ENCODE results near the gene FBRS. TPM values are rescaled to one million over a fixed set of nuclear protein-coding genes. Genes with fewer than 3 reads are reported as not detected.
"Not testable (repeated sequence)": the region's sequence is repeated elsewhere in the genome, so short reads cannot be mapped to it uniquely, and the experiment has no call there.

FBRS gene
- total RNA-seq, 1 donor from 2014 or later: 75.0 TPM

DNA sequence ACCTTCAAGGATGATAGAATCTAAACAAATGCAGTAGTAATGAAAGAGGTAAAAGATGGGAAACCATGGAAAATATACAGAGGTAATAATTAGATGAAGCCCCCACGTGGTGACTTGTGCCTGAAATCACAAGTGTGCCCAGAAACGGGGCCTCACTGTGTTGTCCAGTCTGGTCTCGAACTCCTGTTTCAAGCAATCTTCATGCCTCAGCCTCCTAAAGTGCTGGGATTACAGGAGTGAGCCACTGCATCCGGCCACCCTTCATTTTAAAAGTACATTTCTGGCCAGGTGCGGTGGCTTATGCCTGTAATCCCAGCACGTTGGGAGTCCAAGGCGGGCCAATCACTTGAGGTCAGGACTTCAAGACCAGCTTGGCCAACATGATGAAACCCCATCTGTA, 21.6 kb upstream of the FBRS start:
- no peak overlapping the region for H2AFZ ChIP-seq (ENCODE audit: low read depth, low read length)
- Mint-ChIP-seq H3K36me3 (ENCODE audit: low read depth, unreplicated experiment) (no peaks in the 10 kb centered on the region), H3K4me1 (ENCODE audit: low read depth, unreplicated experiment) (peaks cover 3% of the 10 kb centered on the region), H3K4me3 (ENCODE audit: unreplicated experiment) (no peak overlapping the region), H3K27ac (ENCODE audit: unreplicated experiment) (no peak overlapping the region), H3K9me3 (ENCODE audit: unreplicated experiment) (no peaks in the 10 kb centered on the region), H3K27me3 (ENCODE audit: low read depth, unreplicated experiment) (peaks cover 4% of the 10 kb centered on the region)
- no peak for TF ChIP-seq EZH2 (IDR thresholded peaks at IDR 0.05; ENCODE audit: insufficient read depth, low read length)
- TF ChIP-seq, protein P1, sequence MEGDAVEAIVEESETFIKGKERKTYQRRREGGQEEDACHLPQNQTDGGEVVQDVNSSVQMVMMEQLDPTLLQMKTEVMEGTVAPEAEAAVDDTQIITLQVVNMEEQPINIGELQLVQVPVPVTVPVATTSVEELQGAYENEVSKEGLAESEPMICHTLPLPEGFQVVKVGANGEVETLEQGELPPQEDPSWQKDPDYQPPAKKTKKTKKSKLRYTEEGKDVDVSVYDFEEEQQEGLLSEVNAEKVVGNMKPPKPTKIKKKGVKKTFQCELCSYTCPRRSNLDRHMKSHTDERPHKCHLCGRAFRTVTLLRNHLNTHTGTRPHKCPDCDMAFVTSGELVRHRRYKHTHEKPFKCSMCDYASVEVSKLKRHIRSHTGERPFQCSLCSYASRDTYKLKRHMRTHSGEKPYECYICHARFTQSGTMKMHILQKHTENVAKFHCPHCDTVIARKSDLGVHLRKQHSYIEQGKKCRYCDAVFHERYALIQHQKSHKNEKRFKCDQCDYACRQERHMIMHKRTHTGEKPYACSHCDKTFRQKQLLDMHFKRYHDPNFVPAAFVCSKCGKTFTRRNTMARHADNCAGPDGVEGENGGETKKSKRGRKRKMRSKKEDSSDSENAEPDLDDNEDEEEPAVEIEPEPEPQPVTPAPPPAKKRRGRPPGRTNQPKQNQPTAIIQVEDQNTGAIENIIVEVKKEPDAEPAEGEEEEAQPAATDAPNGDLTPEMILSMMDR (IDR thresholded peaks at IDR 0.05; ENCODE audit: insufficient read depth, low read depth, low read length): no peak
- H3K9ac ChIP-seq (ENCODE audit: low read length): no peak overlapping the region
- DNase-seq (ENCODE audit: low read depth) (no peak), FAIRE-seq (no peak)
- no peak overlapping the region for H3K4me2 ChIP-seq (ENCODE audit: low read length)
- H3K4me3 ChIP-seq (ENCODE audit: insufficient read depth, low read depth, low read length): no peak overlapping the region
- no peaks in the 10 kb centered on the region for H3K9me3 ChIP-seq (ENCODE audit: insufficient read depth, low read depth, low read length)
- H3K4me1 ChIP-seq (ENCODE audit: insufficient read depth, low read length): peaks cover 3% of the 10 kb centered on the region
- no peaks in the 10 kb centered on the region for H3K27me3 ChIP-seq (ENCODE audit: insufficient read depth, low read length)
- H3K79me2 ChIP-seq (ENCODE audit: insufficient read depth, low read length): peaks cover 11% of the 10 kb centered on the region
- H3K27ac ChIP-seq (ENCODE audit: low read depth, low read length): no peak overlapping the region
- no peaks in the 10 kb centered on the region for H3K36me3 ChIP-seq (ENCODE audit: insufficient read depth, low read length)
- H4K20me1 ChIP-seq (ENCODE audit: insufficient read depth, low read length): no peaks in the 10 kb centered on the region

DNA sequence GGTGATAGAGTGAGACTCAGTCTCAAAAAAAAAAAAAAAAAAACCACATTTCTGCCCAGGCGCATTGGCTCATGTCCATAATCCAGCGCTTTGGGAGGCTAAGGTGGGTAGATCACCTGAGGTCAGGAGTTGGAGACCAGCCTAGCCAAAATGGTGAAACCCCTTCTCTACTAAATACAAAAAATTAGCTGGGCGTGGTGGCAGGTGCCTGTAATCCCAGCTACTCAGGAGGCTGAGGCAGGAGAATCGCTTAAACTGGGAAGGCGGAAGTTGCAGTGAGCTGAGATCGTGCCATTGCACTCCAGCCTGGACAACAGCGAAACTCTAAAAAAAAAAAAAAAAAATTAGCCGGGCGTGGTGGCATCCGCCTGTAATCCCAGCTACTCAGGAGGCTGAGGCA, 21.1 kb upstream of the FBRS start:
- H3K36me3 Mint-ChIP-seq (ENCODE audit: low read depth, unreplicated experiment); H2AFZ ChIP-seq (ENCODE audit: low read depth, low read length); H3K27ac Mint-ChIP-seq (ENCODE audit: unreplicated experiment); H3K27ac ChIP-seq (ENCODE audit: low read depth, low read length); DNase-seq (ENCODE audit: low read depth); H3K4me2 ChIP-seq (ENCODE audit: low read length); H3K27me3 Mint-ChIP-seq (ENCODE audit: low read depth, unreplicated experiment); H3K27me3 ChIP-seq (ENCODE audit: insufficient read depth, low read length); H3K9me3 Mint-ChIP-seq (ENCODE audit: unreplicated experiment); H3K9ac ChIP-seq (ENCODE audit: low read length); H3K4me3 ChIP-seq (ENCODE audit: insufficient read depth, low read depth, low read length); FAIRE-seq; H4K20me1 ChIP-seq (ENCODE audit: insufficient read depth, low read length); H3K4me1 ChIP-seq (ENCODE audit: insufficient read depth, low read length); H3K4me3 Mint-ChIP-seq (ENCODE audit: unreplicated experiment); H3K9me3 ChIP-seq (ENCODE audit: insufficient read depth, low read depth, low read length); H3K36me3 ChIP-seq (ENCODE audit: insufficient read depth, low read length); H3K4me1 Mint-ChIP-seq (ENCODE audit: low read depth, unreplicated experiment): not testable (repeated sequence)
- peaks cover 11% of the 10 kb centered on the region for H3K79me2 ChIP-seq (ENCODE audit: insufficient read depth, low read length)

DNA sequence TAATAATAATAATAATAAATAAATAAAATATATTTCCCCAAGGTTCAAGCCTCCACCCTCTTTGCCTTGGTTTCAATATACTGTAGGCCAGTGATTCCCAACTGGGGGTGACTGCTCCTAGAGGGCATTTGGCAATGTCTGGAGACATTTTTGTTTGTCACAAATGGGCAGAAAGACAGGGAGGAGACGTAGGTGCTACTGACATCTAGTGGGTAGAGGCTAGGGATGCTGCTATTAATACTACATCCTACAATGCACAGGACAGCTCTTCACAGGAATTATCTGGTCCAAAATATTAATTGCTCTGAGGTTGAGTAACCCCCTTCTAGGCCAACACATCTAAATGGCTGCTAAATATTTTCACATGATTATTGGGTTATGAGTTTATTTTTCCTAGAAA, 20.3 kb upstream of the FBRS start:
- Histone ChIP-seq H3K4me2 (ENCODE audit: low read length) (no peak overlapping the region), H3K27me3 (ENCODE audit: insufficient read depth, low read length) (no peaks in the 10 kb centered on the region), H3K27ac (ENCODE audit: low read depth, low read length) (no peak overlapping the region), H2AFZ (ENCODE audit: low read depth, low read length) (no peak overlapping the region), H3K79me2 (ENCODE audit: insufficient read depth, low read length) (peaks cover 11% of the 10 kb centered on the region), H3K9ac (ENCODE audit: low read length) (no peak overlapping the region), H3K9me3 (ENCODE audit: insufficient read depth, low read depth, low read length) (no peaks in the 10 kb centered on the region), H4K20me1 (ENCODE audit: insufficient read depth, low read length) (no peaks in the 10 kb centered on the region), H3K36me3 (ENCODE audit: insufficient read depth, low read length) (no peaks in the 10 kb centered on the region), H3K4me1 (ENCODE audit: insufficient read depth, low read length) (peaks cover 3% of the 10 kb centered on the region), H3K4me3 (ENCODE audit: insufficient read depth, low read depth, low read length) (no peak overlapping the region)
- Mint-ChIP-seq H3K4me3 (ENCODE audit: unreplicated experiment) (no peak overlapping the region), H3K27ac (ENCODE audit: unreplicated experiment) (no peak overlapping the region), H3K36me3 (ENCODE audit: low read depth, unreplicated experiment) (no peaks in the 10 kb centered on the region), H3K4me1 (ENCODE audit: low read depth, unreplicated experiment) (peaks cover 3% of the 10 kb centered on the region), H3K9me3 (ENCODE audit: unreplicated experiment) (no peaks in the 10 kb centered on the region), H3K27me3 (ENCODE audit: low read depth, unreplicated experiment) (peaks cover 6% of the 10 kb centered on the region)
- DNase-seq (ENCODE audit: low read depth) (no peak), FAIRE-seq (no peak)
- TF ChIP-seq, protein P1 (IDR thresholded peaks at IDR 0.05; ENCODE audit: insufficient read depth, low read depth, low read length): peak; percentile 58
- TF ChIP-seq EZH2 (IDR thresholded peaks at IDR 0.05; ENCODE audit: insufficient read depth, low read length): no peak

Data from astrocyte (in vitro differentiated cells and primary cell).